Mesenchymal stem cell (in vitro differentiated cells and primary cell): Measurements from ENCODE around the gene IGF2BP2.
"Not testable (repeated sequence)": the region's sequence is repeated elsewhere in the genome, so short reads cannot be mapped to it uniquely, and the experiment has no call there.

ENCODE experiments used
- DNase-seq: peaks from one replicate; pipeline ENCODE4 v3.0.0-alpha.2; 2013
- H2AFZ ChIP-seq: one replicate; pipeline ENCODE4 v1.6.1; 2013; ENCODE audit warnings: low read depth, mild to moderate bottlenecking, control low read depth, inconsistent platforms, low read length, moderate library complexity
- H2AK5ac ChIP-seq: 2 replicates; pipeline ENCODE4 v1.6.1; 2013; ENCODE audit warnings: low read length, moderate library complexity, mild to moderate bottlenecking, inconsistent platforms; ENCODE audit not compliant: severe bottlenecking
- H2BK120ac ChIP-seq: one replicate; pipeline ENCODE4 v1.6.1; 2013; ENCODE audit warnings: low read depth, mild to moderate bottlenecking, inconsistent platforms, low read length, moderate library complexity
- H2BK12ac ChIP-seq, 2 experiments: one replicate each; pipeline ENCODE4 v1.6.1; 2013; ENCODE audit warnings: inconsistent platforms in 2 of 2, low read length in 2 of 2, mild to moderate bottlenecking in 2 of 2, moderate library complexity in 2 of 2, control low read depth in 1 of 2
- H2BK15ac ChIP-seq: one replicate; pipeline ENCODE4 v1.6.1; 2013; ENCODE audit warnings: mild to moderate bottlenecking, low read depth, inconsistent platforms; ENCODE audit not compliant: poor library complexity, severe bottlenecking
- H2BK5ac ChIP-seq: 2 replicates; pipeline ENCODE4 v1.6.1; 2013; ENCODE audit warnings: low read depth, mild to moderate bottlenecking, low read length, control low read depth, inconsistent platforms; ENCODE audit not compliant: poor library complexity, severe bottlenecking
- H3K14ac ChIP-seq, 2 experiments: one replicate each; pipeline ENCODE4 v1.6.1; 2013; ENCODE audit warnings: inconsistent platforms in 2 of 2, low read length in 2 of 2, control low read depth in 1 of 2, mild to moderate bottlenecking in 1 of 2, moderate library complexity in 1 of 2
- H3K18ac ChIP-seq, 2 experiments: one replicate each; pipeline ENCODE4 v1.6.1; 2013; ENCODE audit warnings: inconsistent platforms in 2 of 2, low read length in 2 of 2, control low read depth in 1 of 2, low read depth in 1 of 2, mild to moderate bottlenecking in 1 of 2
- H3K23ac ChIP-seq, 2 experiments: one replicate each; pipeline ENCODE4 v1.6.1; 2013; ENCODE audit warnings: inconsistent platforms in 2 of 2, low read length in 2 of 2, mild to moderate bottlenecking in 2 of 2, moderate library complexity in 2 of 2, control low read depth in 1 of 2
- H3K27ac ChIP-seq: 2 replicates; pipeline ENCODE4 v1.5.1; 2013; ENCODE audit warnings: mild to moderate bottlenecking, moderate library complexity, low read length, control low read depth, inconsistent platforms; ENCODE audit not compliant: poor library complexity, severe bottlenecking
- H3K27me3 ChIP-seq, 2 experiments: 2 replicates each; pipeline versions ENCODE4 v1.6.1 to v1.7.0; 2013; ENCODE audit warnings: low read length in 2 of 2, mild to moderate bottlenecking in 2 of 2, moderate library complexity in 2 of 2, control low read depth in 1 of 2, inconsistent platforms in 1 of 2; ENCODE audit not compliant: control insufficient read depth in 1 of 2, insufficient read depth in 1 of 2
- H3K36me3 ChIP-seq, 2 experiments: 2 replicates each; pipeline versions ENCODE4 v1.6.1 to v1.7.0; 2013; ENCODE audit warnings: low read length in 2 of 2, control low read depth in 1 of 2, inconsistent platforms in 1 of 2, low read depth in 1 of 2, mild to moderate bottlenecking in 1 of 2; ENCODE audit not compliant: insufficient read depth in 2 of 2, control insufficient read depth in 1 of 2
- H3K4ac ChIP-seq, 2 experiments: one replicate each; pipeline ENCODE4 v1.6.1; 2013; ENCODE audit warnings: inconsistent platforms in 2 of 2, low read length in 2 of 2, mild to moderate bottlenecking in 2 of 2, moderate library complexity in 2 of 2, control low read depth in 1 of 2, low read depth in 1 of 2
- H3K4me1 ChIP-seq: 2 replicates; pipeline ENCODE4 v1.6.1; 2013; ENCODE audit warnings: low read depth, low read length, control low read depth; ENCODE audit not compliant: control insufficient read depth, insufficient read depth
- H3K4me2 ChIP-seq: 2 replicates; pipeline ENCODE4 v1.6.1; 2013; ENCODE audit warnings: low read length, mild to moderate bottlenecking, inconsistent platforms; ENCODE audit not compliant: poor library complexity, severe bottlenecking
- H3K4me3 ChIP-seq, 2 experiments: 2 replicates each; pipeline versions ENCODE4 v1.5.1 to v1.7.0; 2013; ENCODE audit warnings: low read length in 2 of 2, mild to moderate bottlenecking in 2 of 2, control low read depth in 1 of 2, low read depth in 1 of 2; ENCODE audit not compliant: insufficient read depth in 1 of 2
- H3K79me1 ChIP-seq: replicated peaks from 2 replicates; pipeline ENCODE4 v1.6.1; 2013; ENCODE audit warnings: mild to moderate bottlenecking, control low read depth, low read length, inconsistent platforms; ENCODE audit not compliant: poor library complexity, severe bottlenecking
- H3K9ac ChIP-seq: 2 replicates; pipeline ENCODE4 v1.7.0; 2013; ENCODE audit warnings: mild to moderate bottlenecking, low read length, moderate library complexity
- H3K9me3 ChIP-seq: 2 replicates; pipeline ENCODE4 v1.7.0; 2013; ENCODE audit warnings: mild to moderate bottlenecking, low read length; ENCODE audit not compliant: control insufficient read depth
- H4K8ac ChIP-seq: one replicate; pipeline ENCODE4 v1.6.1; 2013; ENCODE audit warnings: inconsistent platforms, mild to moderate bottlenecking, low read length, moderate library complexity
- H4K91ac ChIP-seq: one replicate; pipeline ENCODE4 v1.6.1; 2013; ENCODE audit warnings: mild to moderate bottlenecking, low read length, inconsistent platforms
- WGBS: methylation state at CpG from one replicate; pipeline ENCODE4 v1.1.7; 2013; ENCODE audit warnings: mixed read lengths; 5-methylcytosine and 5-hydroxymethylcytosine counted together

Gene IGF2BP2

GRCh38 chr3:185778094-185778493, 46.7 kb downstream of the IGF2BP2 start:
- Histone ChIP-seq H3K9ac (no peak overlapping the region), H3K4me1 (peaks cover 14% of the 10 kb centered on the region), H2AK5ac (no peak overlapping the region), H3K27ac (no peak overlapping the region), H2AFZ (no peak overlapping the region), H2BK12ac (no peak overlapping the region), H3K4me2 (no peak overlapping the region), H3K79me1 (peaks cover under 1% of the 10 kb centered on the region), H2BK120ac (no peak overlapping the region), H3K4ac (no peak overlapping the region), H3K14ac (no peak overlapping the region), H3K23ac (no peak overlapping the region), H3K4me3 (no peak overlapping the region), H4K91ac (no peak overlapping the region), H3K18ac (no peak overlapping the region), H2BK5ac (no peak overlapping the region), H3K27me3 (no peaks in the 10 kb centered on the region), H4K8ac (no peak overlapping the region), H3K9me3 (no peaks in the 10 kb centered on the region), H3K36me3 (peaks cover 0 to 2% of the 10 kb centered on the region in 2 experiments), H2BK15ac (no peak overlapping the region)
- DNase-seq: no peak
- 93% methylated on average over 4 of the region's 4 CpGs for WGBS

GRCh38 chr3:185770109-185770508, 54.7 kb downstream of the IGF2BP2 start:
- H3K18ac ChIP-seq: no peak overlapping the region
- H3K27ac ChIP-seq: no peak overlapping the region
- H3K9ac ChIP-seq: no peak overlapping the region
- WGBS: 91% methylated on average over 7 of the region's 8 CpGs
- H3K36me3 ChIP-seq: no peaks in the 10 kb centered on the region
- H4K8ac ChIP-seq: no peak overlapping the region
- no peaks in the 10 kb centered on the region for H3K79me1 ChIP-seq
- H2BK120ac ChIP-seq: no peak overlapping the region
- H2BK12ac ChIP-seq: no peak overlapping the region
- H3K14ac ChIP-seq: no peak overlapping the region
- no peaks in the 10 kb centered on the region for H3K9me3 ChIP-seq
- no peak overlapping the region for H2BK15ac ChIP-seq
- no peaks in the 10 kb centered on the region for H3K27me3 ChIP-seq
- H3K4me1 ChIP-seq: peaks cover 15% of the 10 kb centered on the region
- no peak overlapping the region for H2AK5ac ChIP-seq
- H2BK5ac ChIP-seq: no peak overlapping the region
- H4K91ac ChIP-seq: no peak overlapping the region
- H3K4me3 ChIP-seq: no peak overlapping the region
- DNase-seq: no peak
- H3K4ac ChIP-seq: no peak overlapping the region
- no peak overlapping the region for H2AFZ ChIP-seq
- no peak overlapping the region for H3K4me2 ChIP-seq
- H3K23ac ChIP-seq: no peak overlapping the region

- not testable (repeated sequence) for H3K4ac ChIP-seq, H3K4me3 ChIP-seq, H4K91ac ChIP-seq, H3K9me3 ChIP-seq, H3K36me3 ChIP-seq, H3K27ac ChIP-seq, H2AFZ ChIP-seq, H2BK15ac ChIP-seq, H4K8ac ChIP-seq, H2BK12ac ChIP-seq, H3K4me2 ChIP-seq, H3K14ac ChIP-seq, H2BK5ac ChIP-seq, H3K27me3 ChIP-seq, H3K9ac ChIP-seq, H3K79me1 ChIP-seq, H2AK5ac ChIP-seq, H2BK120ac ChIP-seq, H3K23ac ChIP-seq, H3K18ac ChIP-seq
- peak; percentile 66 for DNase-seq
- peaks cover 13% of the 10 kb centered on the region for H3K4me1 ChIP-seq
- 87% methylated on average over 4 of the region's 4 CpGs for WGBS
Observed at GRCh38 chr3:185768578-185768982, 56.3 kb downstream of the IGF2BP2 start.

- Histone ChIP-seq H2BK15ac (no peak overlapping the region), H3K4ac (no peak overlapping the region), H3K4me3 (no peak overlapping the region), H3K4me1 (peaks cover 11% of the 10 kb centered on the region), H3K18ac (no peak overlapping the region), H2BK120ac (no peak overlapping the region), H3K36me3 (no peaks in the 10 kb centered on the region), H3K14ac (peak overlapping the region in 1 of 2 experiments; percentile 55), H4K91ac (no peak overlapping the region), H3K79me1 (no peaks in the 10 kb centered on the region), H4K8ac (peak overlapping the region; percentile 60), H3K23ac (no peak overlapping the region), H2AK5ac (no peak overlapping the region), H3K4me2 (no peak overlapping the region), H3K27ac (no peak overlapping the region), H2AFZ (no peak overlapping the region), H3K9ac (no peak overlapping the region), H3K27me3 (no peaks in the 10 kb centered on the region), H2BK5ac (no peak overlapping the region), H2BK12ac (no peak overlapping the region), H3K9me3 (no peaks in the 10 kb centered on the region)
- WGBS: 64% methylated on average over 3 of the region's 3 CpGs
- DNase-seq: no peak
Observed at GRCh38 chr3:185767002-185767688, 57.7 kb downstream of the IGF2BP2 start.
